ENCODE results near the gene CACNA1G.

Gene CACNA1G

DNA sequence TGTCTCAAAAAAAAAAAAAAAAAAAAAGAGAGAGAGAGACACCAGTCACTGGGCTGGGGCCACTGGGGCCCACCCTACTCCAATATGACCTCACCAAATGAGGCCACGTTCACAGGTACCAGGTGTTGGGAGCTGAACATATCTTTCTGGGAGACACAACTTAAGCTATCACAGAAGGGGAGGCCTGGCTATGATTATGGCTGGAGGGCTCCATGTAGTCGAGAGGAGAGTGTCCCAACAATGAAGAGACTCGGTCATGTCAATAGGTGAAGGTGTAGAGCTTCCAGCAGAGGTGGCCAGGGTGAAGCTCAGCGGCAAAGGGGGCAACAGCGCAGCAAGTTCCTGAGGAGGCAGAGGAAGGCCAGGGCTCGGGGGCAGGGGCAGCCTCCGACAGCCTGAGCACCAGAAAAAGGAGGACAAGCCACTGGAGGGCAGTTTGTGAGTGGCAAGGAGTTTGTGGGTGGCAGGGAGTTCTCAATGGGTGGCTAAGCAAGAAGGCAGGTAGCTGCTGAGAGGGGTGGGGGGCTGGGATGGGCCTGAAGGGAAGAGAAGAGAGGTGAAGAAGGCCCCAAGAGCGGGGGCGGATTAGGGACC lies 102.2 kb downstream of the CACNA1G start:
- H3K4me3 ChIP-seq (replicated peaks; ENCODE audit: low read depth, low read length) = no peak overlapping the region
- TF ChIP-seq, protein P1, sequence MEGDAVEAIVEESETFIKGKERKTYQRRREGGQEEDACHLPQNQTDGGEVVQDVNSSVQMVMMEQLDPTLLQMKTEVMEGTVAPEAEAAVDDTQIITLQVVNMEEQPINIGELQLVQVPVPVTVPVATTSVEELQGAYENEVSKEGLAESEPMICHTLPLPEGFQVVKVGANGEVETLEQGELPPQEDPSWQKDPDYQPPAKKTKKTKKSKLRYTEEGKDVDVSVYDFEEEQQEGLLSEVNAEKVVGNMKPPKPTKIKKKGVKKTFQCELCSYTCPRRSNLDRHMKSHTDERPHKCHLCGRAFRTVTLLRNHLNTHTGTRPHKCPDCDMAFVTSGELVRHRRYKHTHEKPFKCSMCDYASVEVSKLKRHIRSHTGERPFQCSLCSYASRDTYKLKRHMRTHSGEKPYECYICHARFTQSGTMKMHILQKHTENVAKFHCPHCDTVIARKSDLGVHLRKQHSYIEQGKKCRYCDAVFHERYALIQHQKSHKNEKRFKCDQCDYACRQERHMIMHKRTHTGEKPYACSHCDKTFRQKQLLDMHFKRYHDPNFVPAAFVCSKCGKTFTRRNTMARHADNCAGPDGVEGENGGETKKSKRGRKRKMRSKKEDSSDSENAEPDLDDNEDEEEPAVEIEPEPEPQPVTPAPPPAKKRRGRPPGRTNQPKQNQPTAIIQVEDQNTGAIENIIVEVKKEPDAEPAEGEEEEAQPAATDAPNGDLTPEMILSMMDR (IDR thresholded peaks at IDR 0.05; ENCODE audit: low read depth, low read length, missing control alignments) = no peak
- no peak for DNase-seq (ENCODE audit: extremely low read depth, low read depth)

DNA sequence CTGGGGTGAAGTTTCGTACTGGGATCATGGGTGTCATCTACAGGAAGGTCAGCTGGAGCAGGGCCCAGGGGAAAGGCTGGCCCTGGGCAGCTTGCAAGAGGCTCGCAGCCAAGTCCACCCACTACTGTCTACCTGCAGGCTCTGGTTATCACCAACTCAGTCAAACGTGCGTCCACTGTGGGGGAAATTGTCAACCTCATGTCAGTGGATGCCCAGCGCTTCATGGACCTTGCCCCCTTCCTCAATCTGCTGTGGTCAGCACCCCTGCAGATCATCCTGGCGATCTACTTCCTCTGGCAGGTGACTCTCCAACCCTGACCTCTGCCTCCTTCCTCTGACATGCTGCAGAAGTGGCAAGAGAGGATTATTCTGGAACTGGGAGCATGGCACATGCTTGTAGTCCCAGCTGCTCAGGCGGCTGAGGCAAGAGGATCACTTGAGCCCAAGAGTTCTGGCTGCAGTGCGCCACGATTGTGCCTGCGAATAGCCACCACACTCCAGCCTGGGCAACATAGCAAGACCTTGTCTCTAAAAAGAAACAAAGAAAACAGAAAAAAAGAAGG lies 103.4 kb downstream of the CACNA1G start:
- H3K4me3 ChIP-seq (replicated peaks; ENCODE audit: low read depth, low read length) = no peak overlapping the region
- TF ChIP-seq, protein P1 (IDR thresholded peaks at IDR 0.05; ENCODE audit: low read depth, low read length, missing control alignments) = no peak
- no peak for DNase-seq (ENCODE audit: extremely low read depth, low read depth)

DNA sequence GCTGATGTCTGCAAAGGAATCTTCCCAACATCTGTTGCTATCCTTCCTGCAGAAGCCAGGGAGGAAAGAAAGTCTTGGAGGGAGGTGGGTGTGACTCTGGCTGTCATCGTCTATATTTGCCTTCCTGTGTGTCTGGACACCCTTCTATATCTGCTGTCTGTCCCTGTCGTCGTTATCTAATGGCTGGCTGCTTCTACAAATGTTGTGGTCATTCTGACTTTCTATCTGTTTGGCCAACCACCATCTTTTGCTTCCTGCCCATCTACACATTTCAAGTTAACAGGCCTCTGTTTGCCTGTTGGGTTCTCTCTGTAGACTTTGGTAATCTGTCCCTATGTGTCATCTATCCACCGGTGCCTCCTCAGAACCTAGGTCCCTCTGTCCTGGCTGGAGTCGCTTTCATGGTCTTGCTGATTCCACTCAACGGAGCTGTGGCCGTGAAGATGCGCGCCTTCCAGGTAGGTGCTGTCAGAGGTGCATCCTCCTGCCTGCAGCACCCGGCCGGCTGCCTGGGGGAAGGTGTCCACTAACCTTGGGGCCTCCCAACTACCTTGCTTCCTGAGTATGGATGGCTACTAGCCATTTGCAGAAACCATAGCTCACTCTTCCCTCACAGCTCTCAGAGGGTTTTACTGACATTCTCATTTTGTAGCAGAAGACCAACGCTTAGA lies 104.4 kb downstream of the CACNA1G start:
- no peak overlapping the region for H3K4me3 ChIP-seq (replicated peaks; ENCODE audit: low read depth, low read length)
- TF ChIP-seq, protein P1 (IDR thresholded peaks at IDR 0.05; ENCODE audit: low read depth, low read length, missing control alignments) = no peak
- no peak for DNase-seq (ENCODE audit: extremely low read depth, low read depth)

DNA sequence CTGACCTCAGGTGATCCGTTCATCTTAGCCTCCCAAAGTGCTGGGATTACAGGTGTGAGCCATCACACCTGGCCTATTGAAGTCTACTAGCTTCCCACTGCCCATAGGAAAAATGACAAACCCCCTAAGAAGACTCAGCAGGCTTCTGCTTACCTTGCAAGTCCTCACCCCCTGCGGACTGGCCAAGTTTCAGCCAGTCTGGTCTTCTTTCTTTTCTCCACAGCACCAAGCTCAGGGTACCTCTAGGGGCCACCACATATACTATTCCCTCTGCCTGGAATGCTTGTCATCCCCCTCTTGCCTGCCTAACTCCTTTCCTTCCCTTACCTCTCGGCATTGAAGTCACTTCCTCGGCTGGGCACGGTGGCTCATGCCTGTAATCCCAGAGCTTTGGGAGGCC lies 105.3 kb downstream of the CACNA1G start:
- DNase-seq (ENCODE audit: extremely low read depth, low read depth) = no peak
- H3K4me3 ChIP-seq (replicated peaks; ENCODE audit: low read depth, low read length) = no peak overlapping the region
- TF ChIP-seq, protein P1 (IDR thresholded peaks at IDR 0.05; ENCODE audit: low read depth, low read length, missing control alignments) = no peak

DNA sequence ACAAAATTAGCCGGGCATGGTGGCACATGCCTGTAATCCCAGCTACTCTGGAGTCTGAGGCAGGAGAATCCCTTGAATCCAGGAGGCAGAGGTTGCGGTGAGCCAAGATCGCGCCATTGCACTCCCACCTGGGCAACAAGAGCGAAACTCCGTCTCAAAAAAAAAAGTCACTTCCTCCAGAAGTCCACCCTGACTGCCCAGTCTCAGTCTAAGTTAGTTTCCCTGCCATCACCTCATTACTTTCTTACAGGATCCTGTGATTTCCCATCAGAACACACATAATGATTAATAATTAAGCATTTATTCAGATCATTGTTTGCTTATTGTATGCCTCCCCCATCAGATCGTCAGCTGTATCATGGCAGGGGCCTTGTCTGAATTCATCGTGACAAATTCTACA lies 105.8 kb downstream of the CACNA1G start:
- DNase-seq (ENCODE audit: extremely low read depth, low read depth) = no peak
- TF ChIP-seq, protein P1 (IDR thresholded peaks at IDR 0.05; ENCODE audit: low read depth, low read length, missing control alignments) = no peak
- no peak overlapping the region for H3K4me3 ChIP-seq (replicated peaks; ENCODE audit: low read depth, low read length)

DNA sequence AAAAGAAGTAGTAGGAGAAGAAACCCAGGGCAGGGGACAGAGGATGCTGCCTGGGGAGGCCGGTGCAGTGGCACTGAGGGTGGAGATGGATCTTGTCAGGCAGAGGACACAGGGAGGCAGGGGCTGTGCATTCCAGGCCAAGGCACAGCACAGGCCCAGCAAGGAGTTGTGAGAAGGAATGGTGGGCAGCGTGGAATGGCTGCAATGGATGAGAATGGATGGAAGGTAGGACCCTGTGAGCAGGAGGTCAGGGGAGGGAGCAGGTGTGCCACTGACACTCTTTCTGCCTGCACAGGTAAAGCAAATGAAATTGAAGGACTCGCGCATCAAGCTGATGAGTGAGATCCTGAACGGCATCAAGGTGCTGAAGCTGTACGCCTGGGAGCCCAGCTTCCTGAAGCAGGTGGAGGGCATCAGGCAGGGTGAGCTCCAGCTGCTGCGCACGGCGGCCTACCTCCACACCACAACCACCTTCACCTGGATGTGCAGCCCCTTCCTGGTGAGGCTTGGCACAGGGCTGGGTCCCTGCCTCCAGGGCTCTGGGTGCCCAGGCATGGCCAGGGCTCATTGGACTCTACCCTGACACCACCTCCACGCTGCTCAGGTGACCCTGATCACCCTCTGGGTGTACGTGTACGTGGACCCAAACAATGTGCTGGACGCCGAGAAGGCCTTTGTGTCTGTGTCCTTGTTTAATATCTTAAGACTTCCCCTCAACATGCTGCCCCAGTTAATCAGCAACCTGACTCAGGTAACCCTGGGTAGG lies 106.9 kb downstream of the CACNA1G start:
- no peak for DNase-seq (ENCODE audit: extremely low read depth, low read depth)
- TF ChIP-seq, protein P1 (IDR thresholded peaks at IDR 0.05; ENCODE audit: low read depth, low read length, missing control alignments) = no peak
- no peak overlapping the region for H3K4me3 ChIP-seq (replicated peaks; ENCODE audit: low read depth, low read length)
